Measurements from ENCODE around the gene TBXA2R.
A peak's percentile ranks its signal among the peaks of the same experiment; 100 is the strongest.

TBXA2R gene

DNA sequence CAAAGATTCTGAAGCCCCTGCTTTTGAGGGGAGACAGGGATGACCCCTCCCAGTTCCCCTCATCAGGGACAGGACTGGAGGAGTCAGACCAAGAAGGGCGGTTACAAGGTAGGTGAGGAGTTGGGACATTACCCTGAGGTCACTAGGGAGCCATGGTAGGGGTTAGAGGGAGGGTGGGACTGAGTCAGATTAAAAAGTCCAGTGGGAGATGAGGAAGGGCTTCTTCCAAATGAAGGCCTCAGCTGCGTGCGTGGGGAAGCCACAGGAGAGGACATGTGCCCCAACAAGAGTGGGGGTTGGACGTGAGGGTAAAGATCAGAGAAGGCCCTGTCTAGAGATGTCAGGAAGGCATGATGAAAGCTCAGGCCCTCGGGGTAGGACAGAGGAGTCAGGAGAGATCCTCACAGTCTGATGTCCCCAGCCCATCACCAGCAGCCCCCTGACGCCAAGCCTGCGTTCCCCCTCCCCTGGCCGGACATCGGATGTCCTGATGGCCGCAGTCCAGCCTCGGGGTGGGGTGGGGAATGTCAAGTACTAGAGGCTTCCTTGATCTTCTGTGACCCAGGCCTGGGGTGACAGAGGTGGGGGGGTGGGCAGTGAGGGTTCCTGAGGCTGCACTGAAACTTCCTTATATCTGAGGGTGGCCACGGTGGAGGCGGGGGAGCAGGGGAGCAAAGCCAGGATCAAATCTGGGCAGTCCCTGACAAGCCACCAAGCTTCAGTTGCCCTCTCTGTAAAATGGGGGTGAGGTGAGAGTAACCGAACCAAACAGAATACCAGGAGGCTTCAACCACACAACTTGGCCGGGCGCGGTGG lies 42.8 kb downstream of the TBXA2R start:
- H3K4me3 ChIP-seq = no peak overlapping the region

GRCh38 chr19:3557461-3558248 lies 49.0 kb downstream of the TBXA2R start, which contains the start of gene MFSD12:
TSS of gene MFSD12 (minus strand) at chr19:3557586. CDS start at chr19:3557403, 183 bp downstream.
- Histone ChIP-seq H3K27ac (peak within 1 kb of the TSS; percentile 66 to 90 (median 85)), H3K4me3 (peak within 1 kb of the TSS; percentile 61 to 99 (median 84))

More for the DNA sequence above, 42.8 kb downstream of the TBXA2R start:
- peak overlapping the region in 1 of 21 experiments; percentile 19 for H3K27ac ChIP-seq

- H3K27ac ChIP-seq = peak overlapping the region; percentile 50 to 90 (median 85)
- peak overlapping the region; percentile 61 to 99 (median 84) for H3K4me3 ChIP-seq
These were observed 49.7 kb downstream of the TBXA2R start for GRCh38 chr19:3556978-3557460.

DNA sequence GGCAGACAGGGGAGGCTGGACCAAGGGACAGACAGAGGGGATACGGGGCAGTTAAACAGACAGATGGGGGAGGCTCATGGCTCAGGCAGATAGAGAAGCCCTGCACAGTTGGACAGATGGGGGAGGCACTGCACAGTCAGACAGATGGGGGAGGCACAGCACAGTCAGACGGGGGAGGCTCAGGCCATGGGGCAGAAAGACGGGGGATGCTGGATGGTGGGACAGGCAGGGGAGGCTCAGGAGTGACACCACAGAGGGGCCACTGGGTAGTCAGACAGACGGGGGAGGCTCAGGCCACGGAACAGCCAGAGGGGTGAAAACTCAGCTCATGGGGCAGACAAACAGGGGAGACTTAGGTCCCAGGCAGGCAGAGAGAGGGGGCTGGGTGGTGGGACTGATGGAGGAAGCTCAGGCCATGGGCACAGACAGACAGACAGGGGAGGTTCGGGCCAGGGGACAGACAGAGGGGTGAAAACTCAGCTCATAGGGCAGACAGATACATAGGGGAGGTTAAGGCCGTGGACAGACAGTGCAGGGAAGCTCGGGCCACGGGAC lies 50.2 kb downstream of the TBXA2R start:
- peak overlapping the region in 20 of 21 experiments; percentile 50 to 90 (median 85) for H3K27ac ChIP-seq
- H3K4me3 ChIP-seq = peak overlapping the region; percentile 61 to 99 (median 84)

GRCh38 chr19:3555653-3556422 lies 50.8 kb downstream of the TBXA2R start:
- peak overlapping the region in 17 of 21 experiments; percentile 6 to 90 (median 86) for H3K27ac ChIP-seq
- H3K4me3 ChIP-seq = peak overlapping the region; percentile 61 to 99 (median 84)

DNA sequence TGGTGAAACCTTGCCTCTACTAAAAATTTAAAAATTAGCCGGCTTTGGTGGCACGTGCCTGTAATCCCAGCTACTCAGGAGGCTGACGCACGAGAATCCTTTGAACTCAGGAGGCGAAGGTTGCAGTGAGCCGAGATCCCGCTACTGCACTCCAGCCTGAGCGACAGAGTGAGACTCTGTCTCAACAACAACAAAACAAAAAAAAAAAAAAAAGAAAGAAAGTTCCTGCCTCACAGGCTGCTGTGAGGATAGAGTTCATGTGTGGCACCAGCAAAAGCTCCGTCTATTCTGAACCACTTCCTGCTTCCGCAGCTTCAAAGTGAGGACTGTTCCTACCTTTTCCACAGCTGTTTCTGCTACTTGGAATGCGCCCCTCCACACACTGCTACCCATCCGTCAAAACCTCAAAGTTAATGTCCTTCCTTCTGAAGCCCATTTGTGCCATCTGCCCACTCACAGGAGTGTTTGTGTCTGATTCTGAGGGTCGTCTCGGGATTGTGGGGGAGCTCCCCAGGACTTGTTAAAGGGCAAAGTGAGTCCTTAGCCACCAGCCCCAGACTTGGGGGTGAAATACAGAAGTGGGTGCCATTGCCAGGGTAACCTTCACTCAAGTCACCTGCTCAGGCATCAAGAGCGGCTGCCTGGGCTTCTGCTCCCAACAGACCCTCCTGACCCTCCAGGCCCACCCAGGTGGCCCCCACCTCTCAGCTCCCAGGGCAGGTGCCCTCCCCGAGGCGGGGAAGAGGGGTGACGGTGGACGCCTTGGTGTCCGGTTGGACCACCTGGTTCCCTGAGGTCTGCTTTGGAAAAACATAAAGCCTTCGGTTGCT lies 52.2 kb downstream of the TBXA2R start:
- H3K27ac ChIP-seq = peak overlapping the region in 19 of 21 experiments; percentile 25 to 90 (median 67)
- no peak overlapping the region for H3K4me3 ChIP-seq

GRCh38 chr19:3551792-3552095 lies 54.9 kb downstream of the TBXA2R start:
- Histone ChIP-seq H3K4me3 (no peak overlapping the region), H3K27ac (no peak overlapping the region)

- Histone ChIP-seq H3K27ac (no peak overlapping the region), H3K4me3 (no peak overlapping the region)
These were observed 55.5 kb downstream of the TBXA2R start for GRCh38 chr19:3550947-3551791.

DNA sequence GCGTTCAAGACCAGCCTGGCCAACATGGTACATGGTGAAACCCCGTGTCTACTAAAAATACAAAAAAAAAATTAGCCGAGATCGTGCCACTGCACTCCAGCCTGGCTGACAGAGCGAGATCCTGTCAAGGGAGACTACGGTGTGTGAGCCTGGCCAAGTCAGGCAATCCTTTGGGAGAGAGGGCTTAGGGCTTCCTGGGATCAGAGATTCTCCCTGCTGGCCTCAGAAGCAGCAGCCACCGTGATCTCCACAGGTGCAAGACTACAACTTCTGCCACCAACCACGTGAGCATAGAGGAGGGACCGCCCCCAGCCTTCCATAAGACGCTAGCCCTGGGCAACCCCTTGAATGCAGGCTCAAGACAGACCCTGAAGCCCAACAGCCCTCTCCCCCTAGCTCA lies 56.9 kb downstream of the TBXA2R start:
- Histone ChIP-seq H3K4me3 (no peak overlapping the region), H3K27ac (no peak overlapping the region)

DNA sequence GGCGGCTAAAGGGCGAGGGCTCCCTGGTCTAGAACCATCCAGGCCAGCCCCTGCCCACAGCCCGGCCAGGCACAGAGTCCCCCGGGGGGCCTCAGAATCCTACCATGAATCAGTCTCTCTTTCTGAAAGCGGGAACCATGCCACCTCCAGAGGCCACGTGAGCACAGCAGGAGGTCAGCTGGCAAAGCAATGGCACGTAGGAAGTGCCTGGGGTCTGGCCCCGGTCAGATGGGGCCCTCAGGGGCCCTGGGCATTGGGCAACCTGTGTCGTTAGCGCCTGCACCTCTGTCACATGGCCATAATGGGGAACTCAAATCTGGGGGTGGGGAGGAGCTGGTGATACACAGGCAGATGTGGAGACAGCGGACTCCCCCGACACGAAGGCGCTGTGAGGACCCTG lies 58.1 kb downstream of the TBXA2R start:
- H3K27ac ChIP-seq = no peak overlapping the region

GRCh38 chr19:3547767-3548282 lies 58.9 kb downstream of the TBXA2R start:
- Histone ChIP-seq H3K4me3 (no peak overlapping the region), H3K27ac (peak overlapping the region in 1 of 21 experiments; percentile 31)

More for the DNA sequence above, 58.1 kb downstream of the TBXA2R start:
- H3K4me3 ChIP-seq = no peak overlapping the region

GRCh38 chr19:3547301-3547731 lies 59.4 kb downstream of the TBXA2R start:
- Histone ChIP-seq H3K27ac (no peak overlapping the region), H3K4me3 (no peak overlapping the region)

DNA sequence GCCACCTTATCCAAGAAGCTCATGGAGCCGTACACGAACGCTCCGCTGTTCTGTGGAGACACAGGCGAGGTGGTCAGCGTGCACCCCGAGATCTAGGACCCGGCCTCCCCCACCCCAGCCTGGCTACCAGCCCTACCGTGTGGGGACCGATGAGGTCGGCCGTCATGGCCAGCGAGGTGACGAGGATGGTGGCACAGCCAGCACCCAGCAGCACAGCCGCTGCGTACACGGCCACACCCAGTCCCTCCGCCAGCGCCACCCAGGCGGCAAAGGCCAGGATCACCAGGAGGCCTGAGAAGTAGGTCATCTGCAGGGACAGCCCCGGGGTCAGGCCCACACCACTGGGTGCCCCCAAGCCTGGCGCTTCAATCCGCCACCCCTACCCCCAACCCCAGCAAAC lies 60.6 kb downstream of the TBXA2R start:
- Histone ChIP-seq H3K27ac (no peak overlapping the region), H3K4me3 (no peak overlapping the region)

GRCh38 chr19:3545669-3546034 lies 61.0 kb downstream of the TBXA2R start:
- Histone ChIP-seq H3K27ac (peak overlapping the region in 2 of 21 experiments; percentile 0 to 16), H3K4me3 (no peak overlapping the region)

DNA sequence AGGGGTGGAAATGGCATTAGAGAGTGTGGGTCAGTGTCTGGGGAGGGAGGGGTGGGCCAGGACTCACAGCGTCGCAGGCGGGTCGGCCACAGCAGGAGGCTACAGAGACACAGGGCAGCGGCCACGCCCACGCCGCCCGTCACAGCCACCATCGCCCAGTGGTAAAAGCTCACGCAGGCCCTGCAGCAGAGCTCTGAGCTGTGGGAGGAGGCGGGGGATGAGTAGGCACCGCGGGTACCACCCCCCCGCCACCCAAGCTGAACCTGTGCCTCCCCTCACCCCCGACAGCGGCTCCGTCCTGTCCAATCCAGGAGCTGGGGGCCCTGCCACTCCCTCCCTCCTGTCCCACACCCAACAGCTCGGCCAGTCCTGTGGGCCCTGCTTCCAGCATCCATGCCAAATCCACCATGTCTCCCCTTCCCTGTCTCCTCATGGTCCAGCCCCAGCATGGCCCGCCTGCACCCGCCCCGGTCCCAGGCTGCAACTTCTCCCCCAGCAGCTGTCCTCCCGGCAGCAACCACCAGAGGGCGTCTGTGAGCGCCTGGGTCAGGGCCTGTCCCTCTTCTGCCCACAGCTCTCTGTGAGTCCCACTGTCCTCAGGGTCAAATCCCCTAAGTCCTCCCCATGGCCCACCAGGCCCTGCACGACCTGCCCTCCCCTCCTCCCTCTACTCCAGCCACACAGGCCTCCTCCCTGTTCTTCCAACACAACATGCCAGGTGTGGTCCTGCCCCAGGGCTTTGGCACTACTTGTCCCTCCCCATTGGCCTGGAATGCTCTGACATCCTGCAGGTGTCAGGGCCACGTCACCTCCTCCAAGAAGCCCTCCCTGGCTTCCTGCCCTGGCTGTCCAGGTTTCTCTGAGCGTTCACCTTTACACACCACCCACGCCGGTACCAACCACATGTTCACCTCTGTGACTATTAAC lies 61.7 kb downstream of the TBXA2R start:
- no peak overlapping the region for H3K4me3 ChIP-seq
- peak overlapping the region in 3 of 21 experiments; percentile 0 to 16 (median 8) for H3K27ac ChIP-seq

Data from skin epidermis (tissue), 12 donors.